ENCODE results near the gene NCAN. TPM values are rescaled to one million over a fixed set of nuclear protein-coding genes. Genes with fewer than 3 reads are reported as not detected.

The NCAN gene
- total RNA-seq, 1 experiment from 2014 or later = 3.0 TPM

DNA sequence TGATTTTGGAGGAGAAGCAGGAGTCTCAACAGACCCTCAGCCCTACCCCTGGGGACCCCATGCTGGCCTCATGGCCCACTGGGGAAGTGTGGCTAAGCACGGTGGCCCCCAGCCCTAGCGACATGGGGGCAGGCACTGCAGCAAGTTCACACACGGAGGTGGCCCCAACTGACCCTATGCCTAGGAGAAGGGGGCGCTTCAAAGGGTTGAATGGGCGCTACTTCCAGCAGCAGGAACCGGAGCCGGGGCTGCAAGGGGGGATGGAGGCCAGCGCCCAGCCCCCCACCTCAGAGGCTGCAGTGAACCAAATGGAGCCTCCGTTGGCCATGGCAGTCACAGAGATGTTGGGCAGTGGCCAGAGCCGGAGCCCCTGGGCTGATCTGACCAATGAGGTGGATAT is 14.9 kb downstream of the NCAN start:
- TF ChIP-seq NFYB (CRISPR knock-in tag; conservative IDR thresholded peaks at IDR 0.05; ENCODE audit: low read depth) (0 out of 2 replicates have a peak, but pooled peaks have one; percentile 23), ATF1 (CRISPR knock-in tag; IDR thresholded peaks at IDR 0.05) (no peak)
- DNase-seq (ENCODE audit: low spot score) (no peak), ATAC-seq (no peak)
- no peaks in the 10 kb centered on the region for H3K9me3 Mint-ChIP-seq
- H3K27me3 Mint-ChIP-seq (ENCODE audit: low read depth) = peaks cover 54% of the 10 kb centered on the region
- CTCF ChIA-PET = interaction anchor here (0.9 kb wide), 1 partner anchor 10 kb away, joined by 3 read pairs; no protein-coding TSS in a partner anchor
- no peaks in the 10 kb centered on the region for H3K36me3 Mint-ChIP-seq
- no peak overlapping the region for H3K27ac Mint-ChIP-seq
- POLR2A ChIA-PET = no interaction called here
- no peak overlapping the region for H3K4me3 Mint-ChIP-seq
- peaks cover 2% of the 10 kb centered on the region for H3K4me1 Mint-ChIP-seq

DNA sequence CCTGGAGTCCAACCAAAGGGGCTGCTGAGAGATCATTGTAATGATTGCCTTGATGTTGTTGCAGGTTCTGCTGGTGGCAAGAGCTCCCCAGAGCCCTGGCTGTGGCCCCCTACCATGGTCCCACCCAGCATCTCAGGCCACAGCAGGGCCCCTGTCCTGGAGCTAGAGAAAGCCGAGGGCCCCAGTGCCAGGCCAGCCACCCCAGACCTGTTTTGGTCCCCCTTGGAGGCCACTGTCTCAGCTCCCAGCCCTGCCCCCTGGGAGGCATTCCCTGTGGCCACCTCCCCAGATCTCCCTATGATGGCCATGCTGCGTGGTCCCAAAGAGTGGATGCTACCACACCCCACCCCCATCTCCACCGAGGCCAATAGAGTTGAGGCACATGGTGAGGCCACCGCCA is 15.5 kb downstream of the NCAN start:
- CTCF ChIA-PET = interaction anchor here (0.9 kb wide), 1 partner anchor 11 kb away, joined by 3 read pairs; no protein-coding TSS in a partner anchor
- Mint-ChIP-seq H3K9me3 (no peaks in the 10 kb centered on the region), H3K4me1 (peaks cover 2% of the 10 kb centered on the region), H3K27ac (no peak overlapping the region), H3K27me3 (ENCODE audit: low read depth) (peaks cover 57% of the 10 kb centered on the region), H3K36me3 (no peaks in the 10 kb centered on the region), H3K4me3 (no peak overlapping the region)
- TF ChIP-seq IRF2 (CRISPR knock-in tag; IDR thresholded peaks at IDR 0.05; ENCODE audit: borderline replicate concordance, low read depth) (no peak), NFYB (CRISPR knock-in tag; conservative IDR thresholded peaks at IDR 0.05; ENCODE audit: low read depth) (0 out of 2 replicates have a peak, but pooled peaks have one; percentile 7)
- DNase-seq (ENCODE audit: low spot score) = no peak
- no peak for ATAC-seq
- POLR2A ChIA-PET = no interaction called here

DNA sequence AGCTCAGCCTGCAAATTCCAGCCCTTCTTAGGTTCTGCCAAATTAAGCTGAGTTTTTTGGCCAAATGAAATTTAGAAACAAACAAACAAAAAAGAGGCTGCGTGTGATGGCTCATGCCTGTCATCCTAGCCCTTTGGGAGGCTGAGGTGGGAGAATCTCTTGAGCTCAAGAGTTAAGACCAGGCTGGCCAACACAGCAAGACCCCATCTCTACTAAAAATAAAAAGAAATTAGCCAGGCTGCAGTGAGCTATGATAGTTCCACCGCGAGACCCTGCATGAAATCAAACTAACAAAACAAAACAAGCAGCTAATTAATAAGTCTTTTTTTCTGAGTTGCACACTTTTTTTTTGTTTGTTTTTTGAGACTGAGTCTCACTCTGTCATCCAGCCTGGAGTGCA is 17.9 kb downstream of the NCAN start:
- CTCF ChIA-PET = interaction anchor here (0.8 to 1.0 kb wide), 3 partner anchors 44 to 113 kb away, joined by 3 to 4 read pairs (median 4); no protein-coding TSS in a partner anchor

DNA sequence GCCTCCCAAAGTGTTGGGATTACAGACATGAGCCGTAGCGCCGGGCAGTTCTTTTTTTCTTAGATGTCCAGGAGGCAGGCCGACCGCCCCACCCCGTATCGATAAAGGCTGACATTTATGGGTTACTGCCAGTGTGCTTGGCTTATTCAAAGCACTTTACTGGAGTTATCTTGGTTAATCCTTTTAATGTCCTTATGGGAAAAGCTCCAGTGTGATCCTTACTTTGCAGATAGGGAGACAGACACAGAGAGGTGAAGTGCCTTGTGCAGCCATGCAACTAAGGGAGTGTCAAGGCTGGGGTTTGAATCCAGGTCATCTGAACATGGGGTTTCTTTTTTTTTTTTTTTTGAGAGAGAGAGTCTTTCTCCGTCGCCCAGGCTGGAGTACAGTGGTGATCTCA is 19.2 kb downstream of the NCAN start:
- CTCF ChIA-PET = interaction anchor here (0.6 to 1.4 kb wide), 6 partner anchors 25 to 278 kb away, joined by 3 to 4 read pairs (median 3); no protein-coding TSS in a partner anchor

More for the DNA sequence above, 17.9 kb downstream of the NCAN start:
- TF ChIP-seq, protein P1, sequence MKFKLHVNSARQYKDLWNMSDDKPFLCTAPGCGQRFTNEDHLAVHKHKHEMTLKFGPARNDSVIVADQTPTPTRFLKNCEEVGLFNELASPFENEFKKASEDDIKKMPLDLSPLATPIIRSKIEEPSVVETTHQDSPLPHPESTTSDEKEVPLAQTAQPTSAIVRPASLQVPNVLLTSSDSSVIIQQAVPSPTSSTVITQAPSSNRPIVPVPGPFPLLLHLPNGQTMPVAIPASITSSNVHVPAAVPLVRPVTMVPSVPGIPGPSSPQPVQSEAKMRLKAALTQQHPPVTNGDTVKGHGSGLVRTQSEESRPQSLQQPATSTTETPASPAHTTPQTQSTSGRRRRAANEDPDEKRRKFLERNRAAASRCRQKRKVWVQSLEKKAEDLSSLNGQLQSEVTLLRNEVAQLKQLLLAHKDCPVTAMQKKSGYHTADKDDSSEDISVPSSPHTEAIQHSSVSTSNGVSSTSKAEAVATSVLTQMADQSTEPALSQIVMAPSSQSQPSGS (CRISPR knock-in tag; IDR thresholded peaks at IDR 0.05; ENCODE audit: borderline replicate concordance, low read depth) = no peak
- TF ChIP-seq ZNF416 (CRISPR knock-in tag; IDR thresholded peaks at IDR 0.05) = no peak
- POLR2A ChIA-PET = no interaction called here
- H3K27ac Mint-ChIP-seq = no peak overlapping the region
- ATAC-seq (no peak), DNase-seq (ENCODE audit: low spot score) (no peak)
- no peak overlapping the region for H3K4me3 Mint-ChIP-seq
- H3K36me3 Mint-ChIP-seq = no peaks in the 10 kb centered on the region
- H3K4me1 Mint-ChIP-seq = peaks cover 2% of the 10 kb centered on the region
- peaks cover 14% of the 10 kb centered on the region for H3K9me3 Mint-ChIP-seq
- peaks cover 49% of the 10 kb centered on the region for H3K27me3 Mint-ChIP-seq (ENCODE audit: low read depth)

More for the DNA sequence above, 19.2 kb downstream of the NCAN start:
- POLR2A ChIA-PET = interaction anchor here (0.7 kb wide), 1 partner anchor 20 kb away, joined by 3 read pairs; no protein-coding TSS in a partner anchor
- Mint-ChIP-seq H3K27me3 (ENCODE audit: low read depth) (peaks cover 39% of the 10 kb centered on the region), H3K36me3 (peaks cover 1% of the 10 kb centered on the region; the same call in 1 of the 2 replicates), H3K4me1 (no peaks in the 10 kb centered on the region; the same call in 1 of the 2 replicates), H3K4me3 (no peak overlapping the region), H3K9me3 (peaks cover 20% of the 10 kb centered on the region), H3K27ac (no peak overlapping the region)
- TF ChIP-seq, protein P2, sequence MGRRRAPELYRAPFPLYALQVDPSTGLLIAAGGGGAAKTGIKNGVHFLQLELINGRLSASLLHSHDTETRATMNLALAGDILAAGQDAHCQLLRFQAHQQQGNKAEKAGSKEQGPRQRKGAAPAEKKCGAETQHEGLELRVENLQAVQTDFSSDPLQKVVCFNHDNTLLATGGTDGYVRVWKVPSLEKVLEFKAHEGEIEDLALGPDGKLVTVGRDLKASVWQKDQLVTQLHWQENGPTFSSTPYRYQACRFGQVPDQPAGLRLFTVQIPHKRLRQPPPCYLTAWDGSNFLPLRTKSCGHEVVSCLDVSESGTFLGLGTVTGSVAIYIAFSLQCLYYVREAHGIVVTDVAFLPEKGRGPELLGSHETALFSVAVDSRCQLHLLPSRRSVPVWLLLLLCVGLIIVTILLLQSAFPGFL (CRISPR knock-in tag; IDR thresholded peaks at IDR 0.05; ENCODE audit: borderline replicate concordance) = no peak
- no peak for TF ChIP-seq GABPB1 (CRISPR knock-in tag; IDR thresholded peaks at IDR 0.05)
- TF ChIP-seq, protein P3, sequence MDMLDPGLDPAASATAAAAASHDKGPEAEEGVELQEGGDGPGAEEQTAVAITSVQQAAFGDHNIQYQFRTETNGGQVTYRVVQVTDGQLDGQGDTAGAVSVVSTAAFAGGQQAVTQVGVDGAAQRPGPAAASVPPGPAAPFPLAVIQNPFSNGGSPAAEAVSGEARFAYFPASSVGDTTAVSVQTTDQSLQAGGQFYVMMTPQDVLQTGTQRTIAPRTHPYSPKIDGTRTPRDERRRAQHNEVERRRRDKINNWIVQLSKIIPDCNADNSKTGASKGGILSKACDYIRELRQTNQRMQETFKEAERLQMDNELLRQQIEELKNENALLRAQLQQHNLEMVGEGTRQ (CRISPR knock-in tag; IDR thresholded peaks at IDR 0.05) = no peak
- TF ChIP-seq NR2C2 (CRISPR knock-in tag; IDR thresholded peaks at IDR 0.05) = no peak
- TF ChIP-seq, protein P4, sequence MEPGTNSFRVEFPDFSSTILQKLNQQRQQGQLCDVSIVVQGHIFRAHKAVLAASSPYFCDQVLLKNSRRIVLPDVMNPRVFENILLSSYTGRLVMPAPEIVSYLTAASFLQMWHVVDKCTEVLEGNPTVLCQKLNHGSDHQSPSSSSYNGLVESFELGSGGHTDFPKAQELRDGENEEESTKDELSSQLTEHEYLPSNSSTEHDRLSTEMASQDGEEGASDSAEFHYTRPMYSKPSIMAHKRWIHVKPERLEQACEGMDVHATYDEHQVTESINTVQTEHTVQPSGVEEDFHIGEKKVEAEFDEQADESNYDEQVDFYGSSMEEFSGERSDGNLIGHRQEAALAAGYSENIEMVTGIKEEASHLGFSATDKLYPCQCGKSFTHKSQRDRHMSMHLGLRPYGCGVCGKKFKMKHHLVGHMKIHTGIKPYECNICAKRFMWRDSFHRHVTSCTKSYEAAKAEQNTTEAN (CRISPR knock-in tag; IDR thresholded peaks at IDR 0.05) = no peak
- TF ChIP-seq, protein P5, sequence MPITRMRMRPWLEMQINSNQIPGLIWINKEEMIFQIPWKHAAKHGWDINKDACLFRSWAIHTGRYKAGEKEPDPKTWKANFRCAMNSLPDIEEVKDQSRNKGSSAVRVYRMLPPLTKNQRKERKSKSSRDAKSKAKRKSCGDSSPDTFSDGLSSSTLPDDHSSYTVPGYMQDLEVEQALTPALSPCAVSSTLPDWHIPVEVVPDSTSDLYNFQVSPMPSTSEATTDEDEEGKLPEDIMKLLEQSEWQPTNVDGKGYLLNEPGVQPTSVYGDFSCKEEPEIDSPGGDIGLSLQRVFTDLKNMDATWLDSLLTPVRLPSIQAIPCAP (CRISPR knock-in tag; IDR thresholded peaks at IDR 0.05) = no peak
- TF ChIP-seq CBFB (CRISPR knock-in tag; IDR thresholded peaks at IDR 0.05; ENCODE audit: low read depth) = no peak
- no peak for TF ChIP-seq ESRRA (CRISPR knock-in tag; IDR thresholded peaks at IDR 0.05; ENCODE audit: borderline replicate concordance)
- TF ChIP-seq, protein P6, sequence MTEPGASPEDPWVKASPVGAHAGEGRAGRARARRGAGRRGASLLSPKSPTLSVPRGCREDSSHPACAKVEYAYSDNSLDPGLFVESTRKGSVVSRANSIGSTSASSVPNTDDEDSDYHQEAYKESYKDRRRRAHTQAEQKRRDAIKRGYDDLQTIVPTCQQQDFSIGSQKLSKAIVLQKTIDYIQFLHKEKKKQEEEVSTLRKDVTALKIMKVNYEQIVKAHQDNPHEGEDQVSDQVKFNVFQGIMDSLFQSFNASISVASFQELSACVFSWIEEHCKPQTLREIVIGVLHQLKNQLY (CRISPR knock-in tag; IDR thresholded peaks at IDR 0.05) = no peak
- TF ChIP-seq FOXK1 (CRISPR knock-in tag; IDR thresholded peaks at IDR 0.05) = no peak
- TF ChIP-seq SMAD4 (CRISPR knock-in tag; IDR thresholded peaks at IDR 0.05) = no peak
- TF ChIP-seq KAT7 (CRISPR knock-in tag; IDR thresholded peaks at IDR 0.05; ENCODE audit: borderline replicate concordance) = no peak
- TF ChIP-seq TP53 (CRISPR knock-in tag; IDR thresholded peaks at IDR 0.05) = no peak
- TF ChIP-seq TEAD4 (CRISPR knock-in tag; IDR thresholded peaks at IDR 0.05) = no peak
- ATAC-seq = no peak
- no peak for DNase-seq (ENCODE audit: low spot score)
